Measurements from ENCODE around the gene ITIH5. TPM values are rescaled to one million over a fixed set of nuclear protein-coding genes. Genes with fewer than 3 reads are reported as not detected.

ITIH5 gene
- total and polyA plus RNA-seq, 2 of the 8 experiments (the other 6 are each of a cell fraction or from before 2014, with no cell fraction given) = 5.8 to 7.6 TPM

DNA sequence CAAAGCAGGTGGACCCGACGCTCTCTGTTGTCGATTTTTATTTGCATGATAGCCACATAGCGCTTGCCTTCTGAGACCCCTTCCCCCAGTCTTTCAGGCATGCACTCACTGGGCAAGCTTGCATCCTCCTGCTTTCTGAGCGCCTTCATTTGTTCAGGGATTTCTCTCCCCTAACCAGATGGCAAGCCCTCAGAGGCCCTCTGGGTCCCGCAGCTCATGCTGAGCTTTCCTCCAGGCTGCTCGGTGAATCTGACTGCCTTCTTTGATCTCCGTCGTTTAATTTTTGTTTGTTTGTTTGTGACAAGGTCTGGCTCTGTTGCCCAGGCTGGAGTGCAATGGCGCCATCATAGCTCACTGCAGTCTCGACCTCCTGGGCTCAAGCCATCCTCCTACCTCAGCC, 58.8 kb downstream of the ITIH5 start (continued):
- TF ChIP-seq TAF1 (IDR thresholded peaks at IDR 0.05; ENCODE audit: low read depth, low read length) (no peak), MAFK (IDR thresholded peaks at IDR 0.05; ENCODE audit: low read depth, low read length) (no peak), NRF1 (IDR thresholded peaks at IDR 0.05; ENCODE audit: low read depth, low read length) (no peak), EP300 (IDR thresholded peaks at IDR 0.05; ENCODE audit: borderline replicate concordance in 1 of 2, low read depth in 2 of 2, low read length in 2 of 2) (no peak)

All from H1 (cell line).